Measurements from ENCODE around the gene NPC1L1. TPM values are rescaled to one million over a fixed set of nuclear protein-coding genes. Genes with fewer than 3 reads are reported as not detected.

Gene NPC1L1
- total RNA-seq, 1 experiment from 2014 or later, result 0.15 TPM

- TF ChIP-seq POLR2AphosphoS5 (IDR thresholded peaks at IDR 0.05; ENCODE audit: low read depth, low read length) (no peak), TCF7L2 (IDR thresholded peaks at IDR 0.05; ENCODE audit: borderline replicate concordance, extremely low read depth, insufficient read depth, insufficient read length) (no peak), CTCF (IDR thresholded peaks at IDR 0.05 in 2 of 3, conservative IDR thresholded peaks at IDR 0.05 in 1 of 3; ENCODE audit: borderline replicate concordance in 1 of 3, insufficient read depth in 1 of 3, low read depth in 2 of 3, low read length in 2 of 3) (no peak), RAD21 (IDR thresholded peaks at IDR 0.05; ENCODE audit: low read depth) (no peak), YY1 (IDR thresholded peaks at IDR 0.05; ENCODE audit: extremely low read depth, insufficient replicate concordance, low read depth, low read length) (no peak), FOSL1 (IDR thresholded peaks at IDR 0.05; ENCODE audit: low read depth) (no peak)
- TF ChIP-seq, protein P1, sequence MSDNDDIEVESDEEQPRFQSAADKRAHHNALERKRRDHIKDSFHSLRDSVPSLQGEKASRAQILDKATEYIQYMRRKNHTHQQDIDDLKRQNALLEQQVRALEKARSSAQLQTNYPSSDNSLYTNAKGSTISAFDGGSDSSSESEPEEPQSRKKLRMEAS (IDR thresholded peaks at IDR 0.05), result no peak
- CTCF ChIA-PET, result no interaction called here
- no TSS peak for BruUV-seq (replicated peaks)
Measured at GRCh38 chr7:44538798-44539668, 2.1 kb downstream of the NPC1L1 start.

More at GRCh38 chr7:44538798-44539668, 2.1 kb downstream of the NPC1L1 start:
- no peaks in the 10 kb centered on the region for H3K27me3 ChIP-seq (ENCODE audit: insufficient read depth, low read length)
- no peak overlapping the region for H3K4me3 ChIP-seq (replicated peaks in 1 of 2; ENCODE audit: low read depth in 1 of 2, low read length in 2 of 2)
- no peaks in the 10 kb centered on the region for H4K20me1 ChIP-seq (ENCODE audit: insufficient read depth)
- no peaks in the 10 kb centered on the region for H3K9me2 ChIP-seq (ENCODE audit: insufficient read depth)
- H3K36me3 ChIP-seq (ENCODE audit: control insufficient read depth in 1 of 2, insufficient read depth in 2 of 2, low read length in 2 of 2), result no peaks in the 10 kb centered on the region
- intact Hi-C loops (cut with micrococcal nuclease), result no loop called here
- H3K4me2 ChIP-seq (ENCODE audit: low read length), result no peak overlapping the region
- no peaks in the 10 kb centered on the region for H3K79me2 ChIP-seq (ENCODE audit: insufficient read depth, low read length)
- no peak for DNase-seq (ENCODE audit: low read depth, low spot score)
- H3K9ac ChIP-seq (ENCODE audit: low read length), result no peak overlapping the region
- H3K9me3 ChIP-seq (ENCODE audit: control insufficient read depth in 1 of 2, insufficient read depth in 1 of 2, low read depth in 1 of 2, low read length in 2 of 2), result no peaks in the 10 kb centered on the region
- peaks cover 2 to 5% of the 10 kb centered on the region in 2 experiments for H3K4me1 ChIP-seq (ENCODE audit: control insufficient read depth in 1 of 2, insufficient read depth in 2 of 2, low read length in 2 of 2)
- ATAC-seq, result no peak
- H2AFZ ChIP-seq (ENCODE audit: low read depth, low read length, poor library complexity, severe bottlenecking), result no peak overlapping the region
- no peak overlapping the region for H3K27ac ChIP-seq (ENCODE audit: low read depth, low read length)
- ChIA-PET POLR2A (no interaction called here), RAD21 (ENCODE audit: low non-redundant PET in 1 of 2, low total read pairs in 2 of 2, uncharacterized antibody in 2 of 2, unreplicated experiment in 2 of 2) (no interaction called here)

Measured in HCT116 (cell line).